Brain microvascular endothelial cell (primary cell): ENCODE results near the gene HOXD10.

Experiments
- DNase-seq: peaks from one replicate; pipeline ENCODE4 v3.0.0-alpha.2; 2020
- H3K27ac ChIP-seq: fragments of 250-450 bp; sonication (Bioruptor Pico); 2 replicates; pipeline ENCODE4 v1.5.1; 2020; ENCODE audit warnings: mild to moderate bottlenecking, moderate library complexity
- H3K27me3 ChIP-seq: fragments of 250-450 bp; sonication (Bioruptor Pico); replicated peaks from 2 replicates; pipeline ENCODE4 v1.5.1; 2020; ENCODE audit warnings: mild to moderate bottlenecking
- H3K36me3 ChIP-seq: fragments of 250-450 bp; sonication (Bioruptor Pico); replicated peaks from 2 replicates; pipeline ENCODE4 v1.5.1; 2020; ENCODE audit warnings: mild to moderate bottlenecking
- H3K4me3 ChIP-seq: 2 replicates; pipeline ENCODE4 v1.5.1; 2011; ENCODE audit warnings: low read depth, mild to moderate bottlenecking, control low read depth, low read length, moderate library complexity
- CTCF ChIP-seq: IDR thresholded peaks from 2 replicates; pipeline ENCODE4 v1.5.1; 2011; ENCODE audit warnings: low read depth, mild to moderate bottlenecking, moderate library complexity, low read length, control low read depth, inconsistent platforms; ENCODE audit errors: missing control alignments
- in situ Hi-C: cut with HindIII; loops from 2 replicates; pipeline ENCODE4 v1.10.0; 2017; ENCODE audit warnings: low sequenced_read_pairs, low pct_ligation_motif_present

The HOXD10 gene

GRCh38 chr2:176085120-176085788 is 31.3 kb upstream of the HOXD10 start:
- H3K4me3 ChIP-seq = no peak overlapping the region
- no peak for DNase-seq
- TF ChIP-seq CTCF = no peak
- H3K36me3 ChIP-seq = no peaks in the 10 kb centered on the region
- H3K27ac ChIP-seq = no peak overlapping the region
- H3K27me3 ChIP-seq = peaks cover 98% of the 10 kb centered on the region
- in situ Hi-C loops = no loop called here

DNA sequence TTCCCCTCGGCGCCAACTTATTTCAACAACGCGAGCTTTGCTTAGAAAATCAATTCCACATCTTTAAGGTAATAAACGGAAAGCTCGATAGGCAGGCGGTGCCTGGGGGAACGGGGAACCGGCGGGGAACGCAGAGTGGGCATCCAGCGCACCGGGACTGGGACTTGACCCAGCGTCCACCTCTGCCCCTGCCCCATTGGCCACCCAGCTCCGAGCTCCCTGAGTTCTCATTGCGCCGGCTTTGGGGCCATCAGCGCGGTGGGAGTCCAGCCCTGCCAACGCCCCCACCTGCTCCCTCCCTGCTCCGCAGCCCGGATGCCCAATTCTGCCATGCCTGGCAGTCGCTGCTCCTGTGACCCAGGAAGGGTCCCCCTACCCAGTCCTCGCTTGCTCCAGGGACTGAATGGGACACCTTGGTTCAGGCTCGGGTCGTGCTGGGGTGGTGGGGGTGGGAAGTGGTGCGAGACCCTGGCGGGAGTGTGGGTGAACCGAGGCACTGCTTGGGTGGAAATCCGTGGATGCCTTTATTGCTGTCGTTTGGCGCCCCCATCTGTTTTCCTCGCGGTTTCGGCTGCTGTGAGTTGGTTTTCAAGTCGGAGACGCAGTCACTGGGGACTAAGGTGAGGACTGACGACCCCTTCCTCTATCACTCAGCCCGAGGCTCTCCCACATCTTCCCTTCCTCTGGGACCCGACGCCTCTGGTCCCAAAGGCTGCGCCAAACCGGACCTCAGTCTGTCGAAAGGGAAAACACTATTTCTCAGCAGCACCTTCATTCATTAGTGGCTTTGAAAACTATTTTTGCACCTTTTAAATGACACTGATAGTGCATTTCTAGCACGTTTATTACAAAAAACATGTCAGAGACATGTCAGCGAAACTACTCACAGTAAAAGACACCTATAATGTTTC is 30.5 kb upstream of the HOXD10 start:
- Histone ChIP-seq H3K4me3 (no peak overlapping the region), H3K36me3 (no peaks in the 10 kb centered on the region), H3K27ac (no peak overlapping the region), H3K27me3 (peaks cover 97% of the 10 kb centered on the region)
- TF ChIP-seq CTCF = peak; percentile 64
- in situ Hi-C loops = no loop called here
- DNase-seq = no peak

- Histone ChIP-seq H3K27ac (no peak overlapping the region), H3K27me3 (peaks cover 95% of the 10 kb centered on the region), H3K36me3 (no peaks in the 10 kb centered on the region), H3K4me3 (no peak overlapping the region)
- DNase-seq = no peak
- in situ Hi-C loops = no loop called here
- no peak for TF ChIP-seq CTCF
Observed at GRCh38 chr2:176087330-176088047, 29.1 kb upstream of the HOXD10 start.

DNA sequence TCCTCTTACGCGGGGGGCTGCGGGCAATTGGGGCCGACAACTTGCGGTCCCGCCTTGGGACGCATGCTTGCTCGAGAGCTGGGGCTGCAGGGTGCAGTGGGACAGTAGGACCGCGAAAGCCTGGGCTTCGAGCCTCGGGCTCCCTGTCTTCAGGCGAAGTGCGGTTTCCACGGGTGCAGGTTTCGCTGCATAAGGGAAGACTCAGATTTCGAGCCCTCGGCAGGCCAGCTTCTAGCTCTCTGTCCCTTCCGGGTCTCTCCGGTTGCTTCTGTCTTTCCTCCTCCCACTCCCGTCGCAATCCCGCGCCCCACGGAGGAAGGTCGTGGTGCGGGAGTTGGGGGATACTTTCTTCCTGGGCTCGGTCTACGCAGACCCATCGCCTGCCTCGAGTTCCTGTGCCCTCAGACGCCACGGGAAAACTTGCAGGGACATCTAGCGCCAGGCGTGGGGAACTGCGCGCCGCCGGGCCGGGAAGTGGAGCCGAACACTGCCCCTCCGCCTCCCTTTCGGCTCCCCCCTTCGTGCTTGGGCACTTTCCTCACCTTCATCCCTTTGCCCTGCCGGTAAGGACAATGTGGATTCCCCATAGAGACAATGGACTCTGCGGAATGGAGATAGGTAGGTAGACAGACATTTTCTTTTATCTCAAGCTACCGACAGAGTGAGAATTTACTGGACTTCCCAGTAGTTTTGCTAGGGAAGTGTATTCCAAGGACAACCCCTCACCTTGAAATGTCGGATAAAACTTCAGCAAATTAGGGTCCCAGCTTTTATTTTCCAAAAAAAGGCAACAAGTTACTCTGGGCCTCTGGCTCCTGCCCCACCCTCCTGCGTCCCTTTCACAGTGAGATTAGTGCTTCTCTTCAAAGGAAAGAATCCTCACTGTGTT is 28.3 kb upstream of the HOXD10 start:
- peak; percentile 15 for DNase-seq
- Histone ChIP-seq H3K36me3 (no peaks in the 10 kb centered on the region), H3K27ac (no peak overlapping the region), H3K4me3 (no peak overlapping the region), H3K27me3 (peaks cover 95% of the 10 kb centered on the region)
- peak; percentile 83 for TF ChIP-seq CTCF
- in situ Hi-C loops = no loop called here

DNA sequence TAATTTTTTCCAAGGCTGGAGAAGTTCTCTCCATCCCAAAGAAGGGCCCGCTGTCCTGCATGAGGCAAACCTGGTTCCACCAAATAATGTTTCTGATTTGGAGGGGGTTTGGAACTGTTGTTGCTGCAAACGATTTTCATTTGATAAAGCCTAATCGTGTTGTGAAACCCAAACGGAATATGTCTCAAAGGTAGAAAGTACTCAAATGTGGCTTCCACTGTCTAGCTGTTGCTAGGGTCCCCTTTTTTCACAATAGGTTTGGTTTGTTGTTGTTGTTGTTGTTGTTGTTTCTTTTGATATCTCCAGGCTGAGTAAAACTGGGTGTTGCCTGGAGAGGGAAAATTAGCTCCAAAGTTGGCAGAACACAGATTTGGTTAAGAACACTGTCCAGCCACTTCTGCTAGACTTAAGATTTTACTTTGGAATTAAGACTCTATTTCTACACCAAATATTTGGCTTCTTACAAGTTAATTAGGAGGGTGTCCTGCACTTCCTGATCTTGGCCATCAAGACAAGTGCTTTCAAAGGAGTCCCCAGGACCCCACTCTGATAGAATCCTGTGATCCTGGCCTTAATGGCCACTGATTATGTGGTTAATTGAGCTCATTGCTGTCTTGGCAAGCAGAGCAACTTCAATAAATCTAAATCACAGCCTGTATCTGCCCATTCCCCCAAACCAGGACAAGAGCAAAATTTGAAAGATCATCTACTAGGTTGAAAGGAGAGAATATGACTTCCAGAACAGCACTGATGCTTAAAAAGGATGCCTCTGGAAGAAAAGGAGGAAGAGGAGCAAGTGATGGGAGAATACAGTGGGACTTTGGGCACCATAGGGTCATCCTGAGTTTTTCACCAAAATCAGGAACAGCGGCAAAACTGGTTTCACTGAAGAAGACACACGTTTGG is 27.4 kb upstream of the HOXD10 start:
- no peak for TF ChIP-seq CTCF
- no peak for DNase-seq
- Histone ChIP-seq H3K36me3 (no peaks in the 10 kb centered on the region), H3K27ac (no peak overlapping the region), H3K27me3 (peaks cover 95% of the 10 kb centered on the region), H3K4me3 (no peak overlapping the region)
- in situ Hi-C loops = no loop called here
